Endothelial cell (in vitro differentiated cells): ENCODE measurements around the gene GRB10. TPM values are rescaled to one million over a fixed set of nuclear protein-coding genes. Genes with fewer than 3 reads are reported as not detected.

Source experiments
- DNase-seq: peaks from one replicate; pipeline ENCODE4 v3.0.0; 2021; ENCODE audit warnings: low spot score
- H3K27ac Mint-ChIP-seq: one replicate; pipeline ENCODE4 v1.8.0; 2021; ENCODE audit warnings: mixed read lengths, inconsistent platforms; ENCODE audit not compliant: unreplicated experiment
- H3K27me3 Mint-ChIP-seq: one replicate; pipeline ENCODE4 v1.8.0; 2021; ENCODE audit warnings: mild to moderate bottlenecking, moderate library complexity, mixed read lengths, inconsistent platforms; ENCODE audit not compliant: unreplicated experiment
- H3K36me3 Mint-ChIP-seq: one replicate; pipeline ENCODE4 v1.8.0; 2021; ENCODE audit warnings: mild to moderate bottlenecking, low read depth, mixed read lengths, inconsistent platforms; ENCODE audit not compliant: unreplicated experiment
- H3K4me1 Mint-ChIP-seq: one replicate; pipeline ENCODE4 v1.8.0; 2021; ENCODE audit warnings: mild to moderate bottlenecking, mixed read lengths, inconsistent platforms; ENCODE audit not compliant: unreplicated experiment
- H3K4me3 Mint-ChIP-seq: one replicate; pipeline ENCODE4 v1.8.0; 2021; ENCODE audit warnings: mild to moderate bottlenecking, mixed read lengths, inconsistent platforms; ENCODE audit not compliant: unreplicated experiment
- H3K9me3 Mint-ChIP-seq: one replicate; pipeline ENCODE4 v1.8.0; 2021; ENCODE audit warnings: mixed read lengths, inconsistent platforms; ENCODE audit not compliant: unreplicated experiment
- CTCF ChIP-seq: fragments of 200-600 bp; sonication (generic); IDR thresholded peaks from one replicate; pipeline ENCODE4 v1.5.0; 2021; ENCODE audit warnings: antibody characterized with exemption; ENCODE audit not compliant: unreplicated experiment
- total RNA-seq: library from RNA; stranded (reverse); fragmentation: NEBNext Ultra II Directional; extraction: Animal tissue kit (Norgen Biotek cat#: 25700); gene quantifications from one replicate; pipeline ENCODE4 v1.2.1, GENCODE V29; 2021; ENCODE audit not compliant: unreplicated experiment

Gene GRB10
- total RNA-seq, 1 donor from 2014 or later, result 164 TPM

DNA sequence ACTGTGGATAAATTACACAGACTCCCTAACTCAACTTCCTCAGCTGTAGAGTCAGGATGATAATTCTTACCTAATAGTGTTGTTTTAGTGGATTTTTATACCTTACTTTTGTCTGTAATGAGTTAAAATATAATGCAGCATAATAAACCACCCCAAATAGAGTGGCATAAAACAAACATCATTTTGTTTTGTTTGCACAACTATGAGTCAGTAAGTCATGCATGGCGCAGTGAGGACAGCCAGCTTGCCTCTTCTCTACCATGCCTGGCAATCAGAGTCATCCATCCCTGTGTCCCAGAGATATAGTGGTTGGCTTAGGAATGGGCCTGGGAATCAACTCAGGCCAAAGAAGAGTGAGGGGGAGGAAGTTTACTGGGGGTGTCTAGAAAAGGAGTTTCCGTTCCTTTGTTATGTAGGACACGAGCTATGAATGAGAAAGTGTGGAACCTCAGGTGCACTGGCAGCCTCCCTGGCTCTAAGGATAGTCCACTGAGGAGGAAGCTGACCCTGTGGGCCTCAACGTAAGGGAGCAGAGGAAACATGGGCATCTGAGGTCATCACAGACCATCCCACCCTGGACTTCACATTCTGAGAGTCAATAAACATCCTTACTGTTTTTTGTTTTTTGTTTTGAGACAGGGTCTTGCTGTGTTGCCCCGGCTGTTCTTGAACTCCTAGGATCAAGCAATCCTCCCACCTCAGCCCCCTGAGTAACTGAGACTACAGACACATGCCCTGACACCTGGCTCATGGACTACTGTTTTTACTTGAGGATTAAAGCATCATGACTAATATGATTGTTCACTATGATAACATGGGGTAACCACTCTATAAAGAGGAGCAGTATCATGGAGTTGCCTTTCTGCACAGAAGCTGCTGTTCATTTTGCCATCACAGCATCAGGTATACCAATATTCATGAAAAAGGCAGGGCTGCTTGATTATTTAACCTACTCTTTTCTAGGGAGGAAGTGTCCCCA, 21.0 kb upstream of the GRB10 start:
- Mint-ChIP-seq H3K4me3 (no peak overlapping the region), H3K9me3 (no peaks in the 10 kb centered on the region), H3K4me1 (no peaks in the 10 kb centered on the region), H3K27me3 (peaks cover 2% of the 10 kb centered on the region), H3K36me3 (peaks cover under 1% of the 10 kb centered on the region), H3K27ac (no peak overlapping the region)
- no peak for TF ChIP-seq CTCF
- DNase-seq, result no peak

GRCh38 chr7:50801907-50802306, 19.2 kb upstream of the GRB10 start:
- TF ChIP-seq CTCF, result no peak
- no peak overlapping the region for H3K4me3 Mint-ChIP-seq

DNA sequence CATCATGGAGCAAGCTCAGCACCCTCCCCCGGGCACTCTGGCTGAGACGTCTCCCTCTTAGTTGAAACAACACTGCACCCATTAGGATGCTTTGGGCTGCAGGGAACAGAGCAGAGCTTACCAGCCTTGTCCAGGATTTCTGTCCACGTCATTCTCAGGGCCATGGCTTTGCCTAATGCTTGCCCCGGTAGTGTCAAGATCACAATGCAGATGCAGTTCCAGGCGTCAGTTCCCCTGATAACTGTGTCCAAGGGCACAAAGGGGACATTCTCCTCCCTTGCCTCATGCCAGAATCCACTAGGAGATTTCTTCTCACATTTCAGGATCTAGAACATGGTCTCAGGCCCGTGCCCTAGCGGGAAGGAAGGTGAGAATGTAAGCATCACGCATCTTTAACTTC, 17.2 kb upstream of the GRB10 start:
- H3K9me3 Mint-ChIP-seq, result no peaks in the 10 kb centered on the region
- DNase-seq, result no peak
- peaks cover 4% of the 10 kb centered on the region for H3K27me3 Mint-ChIP-seq
- H3K4me1 Mint-ChIP-seq, result no peaks in the 10 kb centered on the region
- H3K4me3 Mint-ChIP-seq, result no peak overlapping the region
- TF ChIP-seq CTCF, result no peak
- H3K27ac Mint-ChIP-seq, result no peak overlapping the region
- peaks cover 3% of the 10 kb centered on the region for H3K36me3 Mint-ChIP-seq

More at GRCh38 chr7:50801907-50802306, 19.2 kb upstream of the GRB10 start:
- Mint-ChIP-seq H3K4me1 (no peaks in the 10 kb centered on the region), H3K27ac (no peak overlapping the region), H3K9me3 (no peaks in the 10 kb centered on the region), H3K36me3 (peaks cover 3% of the 10 kb centered on the region), H3K27me3 (peaks cover 2% of the 10 kb centered on the region)
- DNase-seq, result no peak

- Mint-ChIP-seq H3K27me3 (peaks cover 4% of the 10 kb centered on the region), H3K36me3 (peaks cover 7% of the 10 kb centered on the region), H3K27ac (no peak overlapping the region), H3K4me1 (peaks cover 6% of the 10 kb centered on the region), H3K9me3 (no peaks in the 10 kb centered on the region), H3K4me3 (no peak overlapping the region)
- DNase-seq, result no peak
- TF ChIP-seq CTCF, result no peak
Observed at GRCh38 chr7:50798126-50798525, 15.4 kb upstream of the GRB10 start.

- DNase-seq, result no peak
- Mint-ChIP-seq H3K36me3 (peaks cover 10% of the 10 kb centered on the region), H3K27me3 (peaks cover 6% of the 10 kb centered on the region), H3K4me3 (no peak overlapping the region), H3K9me3 (no peaks in the 10 kb centered on the region), H3K4me1 (peaks cover 16% of the 10 kb centered on the region), H3K27ac (no peak overlapping the region)
- TF ChIP-seq CTCF, result no peak
Observed at GRCh38 chr7:50795831-50796230, 13.1 kb upstream of the GRB10 start.
